Astrocyte (in vitro differentiated cells and primary cell): ENCODE results near the gene FAM236B.
"Not testable (repeated sequence)": the region's sequence is repeated elsewhere in the genome, so short reads cannot be mapped to it uniquely, and the experiment has no call there.

ENCODE experiments used
- EZH2 ChIP-seq: IDR thresholded peaks from 2 replicates; pipeline ENCODE4 v1.6.1; 2012; ENCODE audit warnings: mild to moderate bottlenecking, low read length, inconsistent platforms; ENCODE audit not compliant: insufficient read depth
- TF ChIP-seq, protein P1 (sequence below): IDR thresholded peaks from 2 replicates; pipeline ENCODE4 v1.5.1; 2011; ENCODE audit warnings: low read depth, mild to moderate bottlenecking, inconsistent platforms, low read length, moderate library complexity; ENCODE audit not compliant: insufficient read depth

DNA sequence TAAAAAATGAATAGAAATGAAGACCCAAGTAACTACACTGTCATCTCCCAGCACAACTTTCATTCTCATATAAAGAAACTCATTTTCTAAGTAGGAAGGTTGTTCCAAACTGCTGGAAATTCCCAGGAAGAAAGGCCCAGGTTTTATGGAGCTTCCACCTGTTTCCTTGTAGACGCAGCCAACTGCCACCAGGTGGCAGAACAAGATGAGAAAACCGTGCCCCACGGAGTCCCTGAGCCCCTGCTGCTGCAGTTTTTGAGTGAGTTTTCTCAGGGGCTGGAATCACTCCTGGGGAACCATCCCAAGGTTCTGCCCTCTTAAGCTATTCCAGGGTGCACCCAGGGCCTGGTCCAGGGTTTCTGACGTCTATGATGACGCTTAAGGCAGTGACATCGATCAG lies 1.5 kb upstream of the FAM236B start:
- TF ChIP-seq, protein P1, sequence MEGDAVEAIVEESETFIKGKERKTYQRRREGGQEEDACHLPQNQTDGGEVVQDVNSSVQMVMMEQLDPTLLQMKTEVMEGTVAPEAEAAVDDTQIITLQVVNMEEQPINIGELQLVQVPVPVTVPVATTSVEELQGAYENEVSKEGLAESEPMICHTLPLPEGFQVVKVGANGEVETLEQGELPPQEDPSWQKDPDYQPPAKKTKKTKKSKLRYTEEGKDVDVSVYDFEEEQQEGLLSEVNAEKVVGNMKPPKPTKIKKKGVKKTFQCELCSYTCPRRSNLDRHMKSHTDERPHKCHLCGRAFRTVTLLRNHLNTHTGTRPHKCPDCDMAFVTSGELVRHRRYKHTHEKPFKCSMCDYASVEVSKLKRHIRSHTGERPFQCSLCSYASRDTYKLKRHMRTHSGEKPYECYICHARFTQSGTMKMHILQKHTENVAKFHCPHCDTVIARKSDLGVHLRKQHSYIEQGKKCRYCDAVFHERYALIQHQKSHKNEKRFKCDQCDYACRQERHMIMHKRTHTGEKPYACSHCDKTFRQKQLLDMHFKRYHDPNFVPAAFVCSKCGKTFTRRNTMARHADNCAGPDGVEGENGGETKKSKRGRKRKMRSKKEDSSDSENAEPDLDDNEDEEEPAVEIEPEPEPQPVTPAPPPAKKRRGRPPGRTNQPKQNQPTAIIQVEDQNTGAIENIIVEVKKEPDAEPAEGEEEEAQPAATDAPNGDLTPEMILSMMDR = not testable (repeated sequence)
- not testable (repeated sequence) for TF ChIP-seq EZH2
